HG03575 (cell line): Measurements from ENCODE around the gene PACRG.

Experiments used
- ATAC-seq: cut with Tn5 transposase; IDR thresholded peaks from one replicate; pipeline ENCODE4 v1.9.1; 2021; ENCODE audit not compliant: unreplicated experiment, insufficient number of reproducible peaks, low FRiP score; ENCODE audit errors: extremely low read depth

PACRG gene

DNA sequence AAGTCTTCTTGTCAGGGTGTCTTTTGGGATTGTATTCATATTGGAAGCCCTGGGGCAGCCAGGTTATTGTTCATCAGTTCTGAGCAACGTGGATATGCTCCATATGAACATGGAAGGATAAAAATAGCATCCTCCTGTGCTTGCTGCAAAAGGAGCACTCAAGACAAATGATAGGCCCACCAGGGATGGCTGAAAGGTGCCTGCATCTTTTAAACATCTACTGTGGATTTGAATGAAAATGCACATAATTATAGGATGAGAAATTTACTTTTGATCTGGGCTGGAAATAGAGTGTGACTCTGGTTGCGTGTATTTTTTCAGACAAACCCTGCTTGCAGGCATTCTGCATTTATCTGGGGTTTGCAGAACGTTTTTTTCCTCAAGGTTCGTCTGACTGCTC lies 299.1 kb downstream of the PACRG start:
- ATAC-seq = no peak

DNA sequence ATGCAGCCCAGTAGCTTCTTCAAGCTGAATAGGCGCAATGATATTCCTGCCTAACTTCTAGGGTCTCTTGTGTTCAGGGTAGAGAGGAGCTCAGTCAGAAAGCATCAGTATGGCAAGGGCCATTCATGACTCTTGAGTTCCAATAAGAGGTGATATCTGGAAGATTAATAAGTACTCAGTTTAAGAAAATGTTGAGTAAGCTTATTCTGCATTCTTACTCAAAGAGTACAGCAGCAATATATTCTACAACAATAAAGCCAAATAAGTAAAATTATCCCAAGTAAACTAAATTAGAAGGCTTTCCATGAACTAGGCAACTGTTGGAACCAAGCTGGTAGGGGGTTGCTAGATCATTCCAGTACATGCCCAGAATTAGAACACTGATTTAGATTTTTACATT lies 303.2 kb downstream of the PACRG start:
- no peak for ATAC-seq

DNA sequence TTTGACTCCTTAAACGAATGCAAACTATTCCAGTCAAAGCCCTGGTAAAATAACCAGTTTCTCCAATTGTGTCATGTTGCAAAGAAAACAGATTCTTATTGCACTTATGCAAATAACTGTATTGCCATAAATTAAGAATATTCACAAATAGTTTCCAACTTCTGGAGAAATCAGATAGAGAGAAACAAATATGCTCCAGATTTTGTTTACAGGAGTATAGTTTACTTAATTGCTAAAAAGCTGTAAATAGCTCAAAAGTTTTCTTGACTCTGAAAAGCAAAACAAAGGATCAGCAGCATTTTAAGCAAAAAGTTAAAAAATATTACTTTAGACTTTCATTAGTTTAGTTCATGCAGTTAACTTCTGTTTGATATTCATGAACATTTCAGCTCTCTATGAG lies 304.2 kb downstream of the PACRG start:
- ATAC-seq = no peak

DNA sequence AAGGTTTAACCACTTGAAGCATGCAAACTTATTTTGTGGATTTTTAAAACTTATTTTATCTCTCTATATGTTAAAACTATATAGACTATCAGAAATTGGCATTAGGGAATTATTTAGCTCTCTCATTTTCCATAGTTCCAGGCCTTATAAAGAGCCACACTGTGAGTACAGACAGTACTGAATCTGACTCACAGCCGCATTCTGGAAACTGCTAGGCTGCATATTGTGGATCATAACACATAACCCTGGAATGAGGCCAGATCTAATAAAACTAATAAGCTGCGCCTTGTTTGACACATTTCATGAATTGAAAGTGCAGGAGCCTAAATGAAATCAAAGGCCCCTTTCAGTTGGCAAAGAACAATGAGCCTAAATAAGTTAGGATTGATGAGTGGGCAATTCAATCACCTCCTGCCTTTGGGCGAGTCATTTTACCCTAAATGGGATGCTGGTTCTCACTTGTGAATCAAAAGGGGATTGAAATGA lies 308.4 kb downstream of the PACRG start:
- no peak for ATAC-seq

DNA sequence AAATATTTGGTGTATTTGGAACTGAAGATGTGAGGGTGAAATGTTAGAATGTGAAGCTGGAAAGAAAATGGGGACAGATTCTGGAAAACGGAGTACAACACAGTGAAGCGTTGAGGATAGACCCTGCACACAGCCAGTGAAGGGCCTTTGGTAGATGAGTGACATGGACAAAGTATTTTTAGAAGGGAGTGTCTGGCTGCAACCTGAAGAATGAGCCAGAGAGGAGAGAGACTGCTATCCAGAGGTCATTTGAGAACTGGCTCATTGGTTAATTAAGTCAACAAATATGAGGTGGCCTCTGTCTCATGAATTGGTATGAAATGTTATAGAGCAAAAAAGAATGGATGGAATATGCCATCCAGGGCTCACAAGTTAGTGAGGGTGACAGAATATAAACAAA lies 310.5 kb downstream of the PACRG start:
- no peak for ATAC-seq

DNA sequence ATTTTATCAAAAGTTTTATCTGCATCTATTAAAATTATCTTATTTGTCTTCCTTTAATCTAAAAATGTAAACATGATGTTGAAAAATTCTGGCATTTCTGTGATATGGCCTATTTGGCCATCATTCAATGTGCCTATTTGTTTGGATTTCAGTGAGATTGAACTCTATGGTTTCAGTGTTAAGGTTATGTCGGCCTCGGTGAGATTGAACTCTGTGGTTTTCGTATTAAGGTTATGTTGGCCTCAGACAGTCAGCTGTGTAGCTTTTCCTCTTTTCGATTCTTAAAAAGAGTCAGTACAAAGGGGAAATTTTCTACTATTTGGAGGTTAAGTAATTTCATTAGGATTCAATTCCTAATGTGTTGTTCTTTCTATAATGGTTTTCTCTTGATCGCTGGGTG lies 320.6 kb downstream of the PACRG start:
- no peak for ATAC-seq

DNA sequence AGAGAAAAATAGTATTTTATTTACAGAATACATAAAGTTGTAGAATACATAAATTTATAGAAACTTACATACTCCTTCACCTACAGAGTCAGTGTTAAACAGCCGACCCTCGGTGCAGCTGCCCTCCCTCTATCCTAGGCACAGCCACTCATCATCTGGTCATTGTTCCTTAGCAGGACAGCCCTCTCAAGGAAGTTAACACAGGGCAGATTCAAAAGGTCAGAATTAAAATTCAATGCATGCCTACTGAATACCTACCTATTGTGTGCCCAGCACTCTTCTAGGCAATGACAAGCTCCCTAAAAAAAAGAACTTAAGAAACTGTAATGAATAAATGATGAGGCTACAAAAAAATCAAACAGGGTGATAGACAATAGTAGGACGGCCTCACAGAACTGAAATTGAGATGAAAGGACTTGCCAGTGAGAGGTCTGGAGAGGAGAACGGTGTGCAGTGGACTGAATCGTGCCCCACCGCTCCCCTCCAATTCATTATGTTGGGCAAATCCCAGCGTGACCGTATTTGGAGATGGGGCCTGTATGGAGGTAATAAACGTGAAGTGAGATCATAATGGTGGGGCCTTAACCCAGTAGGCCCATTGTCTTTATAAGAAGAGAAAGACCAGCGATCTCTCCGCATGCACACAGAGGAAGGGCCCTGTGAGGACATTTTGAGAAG lies 326.0 kb downstream of the PACRG start:
- no peak for ATAC-seq

DNA sequence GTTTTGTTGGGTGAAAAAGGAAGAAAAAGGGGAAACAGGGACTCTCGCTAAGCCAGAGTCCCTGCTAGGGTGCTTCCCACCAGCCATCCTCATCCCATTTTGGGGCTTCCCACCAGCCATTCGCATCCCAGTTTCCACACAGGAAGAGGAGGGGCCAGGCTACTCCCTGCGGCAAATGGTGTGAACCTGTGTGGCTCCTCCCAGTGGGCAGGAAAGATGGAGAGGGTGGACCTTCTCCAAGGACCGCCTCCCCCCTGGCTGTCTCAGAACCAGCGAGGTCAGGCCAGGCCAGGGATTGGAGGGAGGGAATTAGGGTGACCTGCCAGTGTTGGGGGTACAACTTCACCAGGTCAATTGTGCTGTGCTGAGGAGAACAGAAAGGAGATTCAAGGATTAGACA lies 326.9 kb downstream of the PACRG start:
- no peak for ATAC-seq

DNA sequence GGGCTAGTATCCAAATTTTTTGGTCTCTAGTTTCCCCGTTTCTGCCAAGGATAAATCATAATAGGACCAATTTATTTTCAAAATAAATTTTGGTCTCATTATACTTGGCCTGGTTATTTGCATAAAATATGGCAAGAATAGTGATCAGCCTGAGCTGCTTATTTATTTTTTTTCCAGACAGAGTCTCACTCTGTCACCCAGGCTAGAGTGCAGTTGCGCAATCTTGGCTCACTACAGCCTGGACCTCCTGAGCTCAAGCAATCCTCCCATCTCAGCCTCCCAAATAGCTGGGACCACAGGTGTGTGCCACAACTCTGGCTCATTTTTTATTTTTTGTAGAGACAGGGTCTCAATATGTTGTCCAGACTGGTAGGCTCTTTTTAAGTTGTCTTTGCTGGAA lies 329.5 kb downstream of the PACRG start:
- ATAC-seq = no peak

DNA sequence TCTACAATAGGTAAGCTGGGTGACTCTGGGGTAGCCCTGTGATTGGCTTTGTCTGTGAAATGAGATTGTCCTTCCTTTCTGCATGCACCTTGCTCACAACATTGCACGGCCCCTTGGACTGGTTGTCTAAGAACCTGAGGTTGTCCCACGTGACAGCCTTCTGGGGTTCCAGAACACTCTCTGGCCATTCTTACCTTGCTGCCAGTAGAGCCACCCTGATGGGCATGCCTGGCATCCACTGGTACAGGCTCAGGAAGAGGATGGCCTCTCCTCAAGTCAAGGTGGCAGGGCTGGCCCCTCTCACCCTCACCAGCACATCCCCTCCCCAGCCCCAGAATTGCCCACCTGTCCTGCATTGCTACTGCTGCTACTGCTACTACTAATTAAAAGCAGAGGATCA lies 335.0 kb downstream of the PACRG start:
- ATAC-seq = no peak

DNA sequence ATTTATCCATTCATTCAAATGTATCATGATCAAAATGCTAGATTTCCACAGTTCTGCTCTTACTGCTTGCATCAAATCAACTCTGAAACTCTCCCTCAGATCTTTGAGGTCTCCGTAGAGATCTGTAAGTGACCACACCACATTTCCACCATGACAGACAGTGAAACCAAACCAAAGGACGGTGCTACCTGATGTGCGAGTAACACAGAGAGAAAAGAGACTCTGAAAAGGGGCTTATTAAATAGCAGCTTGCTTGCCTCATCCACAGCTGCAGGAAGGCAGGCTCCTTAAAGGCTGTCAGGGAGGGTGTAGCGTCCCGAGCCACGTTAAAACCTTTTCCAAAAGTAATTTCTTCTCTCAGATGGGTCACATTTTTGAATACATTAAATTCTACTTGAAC lies 335.8 kb downstream of the PACRG start:
- no peak for ATAC-seq

DNA sequence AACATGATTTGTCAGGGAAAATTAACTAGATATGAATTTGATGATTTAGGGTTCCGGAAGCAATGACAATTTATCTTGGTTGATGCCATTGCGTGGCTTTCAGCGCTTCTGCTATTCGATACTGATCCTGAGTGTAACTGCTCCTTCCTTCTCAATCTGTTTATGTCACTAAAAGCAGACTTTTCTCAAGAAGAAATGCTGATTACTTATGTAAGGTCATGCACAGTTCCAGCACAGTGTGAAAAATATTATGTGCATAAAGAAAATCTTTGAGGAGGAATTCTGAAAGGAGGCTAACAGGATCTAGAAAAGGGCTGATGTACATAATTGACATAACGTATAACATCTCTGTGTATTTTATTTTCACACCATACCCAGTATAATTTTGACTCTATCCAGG lies 336.6 kb downstream of the PACRG start:
- ATAC-seq = no peak

DNA sequence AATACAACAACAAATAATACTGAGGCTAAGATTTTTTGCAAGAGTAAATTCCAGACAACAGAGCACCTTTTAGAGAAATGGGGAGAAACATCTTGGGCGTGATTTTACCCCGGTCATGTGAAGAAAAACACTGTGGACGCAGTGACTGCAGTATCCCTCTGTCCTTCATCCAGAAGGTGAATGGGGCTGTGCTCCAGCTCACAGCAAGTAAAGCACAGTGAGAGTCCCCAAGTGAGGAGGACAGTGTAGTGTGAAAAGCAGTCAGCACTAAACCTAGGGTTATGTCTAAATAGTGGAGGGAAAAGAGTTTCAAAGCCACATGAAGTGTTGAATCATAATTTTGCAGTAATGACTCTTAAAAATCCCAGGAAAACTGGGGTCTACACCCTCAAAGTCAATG lies 338.4 kb downstream of the PACRG start:
- no peak for ATAC-seq

DNA sequence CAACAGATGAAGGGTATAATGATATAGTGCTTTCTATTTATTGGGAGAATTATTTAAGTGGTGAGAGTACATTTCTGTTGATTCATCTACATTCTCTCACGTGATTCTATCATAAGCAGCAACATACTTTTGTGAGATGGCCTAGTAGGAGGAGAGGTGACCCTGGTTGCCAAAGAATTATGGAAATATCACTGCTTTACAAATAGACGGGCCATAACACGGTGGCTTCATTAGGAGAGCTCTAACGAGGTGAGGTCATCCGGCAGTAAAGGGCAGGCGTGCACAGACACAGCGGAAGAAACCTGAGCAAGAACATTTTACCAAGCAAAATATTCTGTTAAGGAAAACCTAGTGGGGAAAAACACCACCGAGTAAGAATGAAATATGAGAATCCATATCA lies 349.4 kb downstream of the PACRG start:
- no peak for ATAC-seq

DNA sequence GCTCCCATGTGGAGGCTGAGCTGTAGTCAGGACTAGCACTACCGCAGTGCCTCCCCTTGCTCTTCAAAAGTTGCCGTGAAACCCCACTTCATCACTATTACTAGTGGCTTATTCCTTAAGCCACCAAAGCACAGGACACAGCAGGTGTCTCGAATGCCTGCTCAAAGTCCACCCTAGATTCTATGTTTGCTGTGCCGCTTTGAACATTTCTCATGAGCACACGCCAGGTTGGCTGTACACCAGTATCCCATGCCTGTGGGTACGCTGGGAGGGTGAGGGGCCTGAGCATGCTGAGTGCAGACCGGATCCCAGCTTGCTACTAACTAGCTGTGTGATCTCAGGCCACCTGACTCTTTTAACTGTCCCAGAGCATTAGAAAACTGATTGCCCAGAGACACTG lies 350.9 kb downstream of the PACRG start:
- no peak for ATAC-seq

DNA sequence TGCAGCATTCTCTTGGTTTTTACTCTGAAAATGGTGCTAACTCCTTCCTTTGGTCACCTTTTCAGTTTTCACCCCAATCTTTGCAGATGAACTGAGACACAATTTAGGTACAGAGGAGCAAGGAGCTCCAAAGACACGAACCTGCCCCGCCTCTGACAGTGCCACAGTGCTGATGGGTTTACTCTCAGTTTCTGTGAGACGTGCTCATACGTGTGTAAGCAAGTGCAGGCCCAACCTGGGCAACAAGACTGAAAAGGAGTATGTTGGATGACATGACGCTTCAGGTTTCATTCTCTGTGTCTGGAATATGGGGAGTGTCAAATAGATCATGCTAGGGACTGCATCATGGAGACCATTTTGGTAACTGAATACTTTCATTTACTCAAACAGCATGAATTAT lies 352.5 kb downstream of the PACRG start:
- ATAC-seq = no peak

DNA sequence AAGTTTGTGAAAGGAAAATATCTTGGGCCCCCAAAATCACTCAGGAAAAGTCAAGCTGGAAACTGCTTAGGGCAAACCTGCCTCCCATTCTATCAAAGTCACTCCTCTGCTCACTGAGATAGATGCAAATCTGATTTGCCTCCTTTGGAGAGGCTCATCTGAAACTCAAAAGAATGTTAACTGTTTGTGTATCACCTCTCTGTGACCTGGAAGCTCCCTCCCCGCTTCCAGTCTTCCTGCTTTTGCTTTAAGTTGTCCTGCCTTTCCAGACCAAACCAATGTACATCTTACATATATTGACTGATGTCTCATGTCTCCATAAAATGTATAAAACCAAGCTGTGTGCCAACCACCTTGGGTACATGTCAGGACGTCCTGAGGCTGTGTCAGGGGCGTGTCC lies 355.4 kb downstream of the PACRG start:
- no peak for ATAC-seq

DNA sequence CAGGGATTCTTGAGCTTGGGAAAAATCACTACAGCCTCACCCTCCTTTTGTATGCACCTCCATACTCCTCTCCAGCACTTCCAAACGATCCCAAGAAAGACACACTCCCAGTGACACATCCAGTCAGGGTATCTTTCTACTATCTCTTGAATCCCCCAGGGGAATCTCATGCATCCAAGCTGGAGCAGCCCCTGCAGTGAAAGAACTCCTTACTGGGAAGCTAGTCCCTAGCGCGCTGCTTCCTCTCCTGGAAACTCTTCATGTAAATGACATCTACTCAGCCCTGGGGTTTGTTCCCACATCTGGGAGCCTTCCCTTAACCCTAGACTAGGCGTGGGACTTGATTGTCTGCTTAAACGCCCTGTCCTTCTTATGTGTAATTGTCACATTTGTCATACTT lies 357.7 kb downstream of the PACRG start:
- no peak for ATAC-seq

DNA sequence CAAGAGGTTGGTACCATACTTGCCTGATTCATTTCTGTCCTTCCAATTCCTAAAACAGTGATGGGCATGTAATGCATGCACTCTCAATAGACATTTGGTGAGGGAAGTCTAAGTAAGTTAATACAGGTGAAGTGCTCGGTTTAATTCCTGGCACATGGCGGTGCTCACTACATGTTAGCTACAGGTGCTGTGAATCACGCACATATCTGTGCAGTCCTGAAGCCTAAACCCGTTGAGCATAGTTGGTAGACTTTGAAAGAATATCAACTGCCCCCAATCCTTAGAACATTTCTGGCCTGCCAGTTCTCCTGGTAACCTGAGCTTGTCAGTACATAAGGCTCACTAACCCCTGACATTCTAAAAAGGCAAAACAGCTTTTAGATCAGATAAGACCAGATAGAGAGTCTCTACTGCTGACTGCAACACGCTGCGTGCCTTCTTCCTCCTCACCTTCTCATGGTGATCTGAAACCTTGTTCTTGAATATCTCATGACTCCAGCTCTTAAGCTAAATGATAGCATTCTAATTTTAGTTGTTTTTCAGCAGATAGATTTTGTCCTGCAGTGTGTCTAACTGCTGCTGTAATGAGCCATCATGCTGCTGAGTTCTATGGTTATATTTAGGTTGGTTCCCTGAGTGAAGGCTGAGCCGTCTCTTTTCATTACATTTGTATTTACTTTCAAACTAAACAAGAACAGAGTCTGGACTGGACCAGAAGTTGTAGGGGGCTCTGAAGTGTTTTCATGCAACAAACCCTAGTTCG lies 358.3 kb downstream of the PACRG start:
- ATAC-seq = no peak

DNA sequence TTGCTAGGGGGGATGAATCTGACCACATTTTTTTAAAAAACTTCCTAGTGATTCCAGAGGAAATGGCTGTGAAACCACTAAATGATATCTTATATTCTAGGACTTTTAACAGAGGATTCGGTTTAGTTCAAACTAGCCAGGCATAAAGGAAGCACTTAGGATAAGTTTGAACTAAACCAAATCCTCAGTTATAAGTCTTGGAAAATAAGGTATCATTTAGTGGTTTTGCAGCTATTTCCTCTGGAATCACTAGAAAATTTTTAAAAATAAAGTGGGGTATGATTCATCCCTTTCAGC lies 358.8 kb downstream of the PACRG start:
- no peak for ATAC-seq

DNA sequence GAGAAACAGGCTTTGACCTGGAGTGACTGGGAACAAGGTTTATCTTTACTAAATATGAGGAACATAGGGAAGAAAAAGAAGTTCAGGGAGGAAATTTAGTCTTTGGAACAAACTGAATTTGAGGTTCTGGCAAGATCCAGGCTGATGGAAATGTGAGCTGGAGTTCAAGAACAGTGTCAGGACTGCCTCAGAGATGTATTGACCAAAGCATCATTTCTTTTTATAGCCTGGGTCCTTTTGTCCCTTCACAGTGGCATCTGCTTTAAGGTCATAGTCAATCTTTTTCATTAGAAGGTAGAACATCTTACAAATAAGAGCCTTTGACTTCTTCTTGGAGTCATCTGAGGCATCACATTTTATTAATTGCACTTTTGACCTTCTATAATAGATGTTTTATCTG lies 360.2 kb downstream of the PACRG start:
- no peak for ATAC-seq
